GM18873 (cell line): ENCODE results near the gene SH2D3C.
A peak's percentile ranks its signal among the peaks of the same experiment; 100 is the strongest.

Source experiments
- ATAC-seq: cut with Tn5 transposase; IDR thresholded peaks from one replicate; pipeline ENCODE4 v1.9.1; 2021; ENCODE audit warnings: mild to moderate bottlenecking, moderate library complexity, moderate number of reproducible peaks; ENCODE audit not compliant: unreplicated experiment, low FRiP score

Gene SH2D3C, protein sequence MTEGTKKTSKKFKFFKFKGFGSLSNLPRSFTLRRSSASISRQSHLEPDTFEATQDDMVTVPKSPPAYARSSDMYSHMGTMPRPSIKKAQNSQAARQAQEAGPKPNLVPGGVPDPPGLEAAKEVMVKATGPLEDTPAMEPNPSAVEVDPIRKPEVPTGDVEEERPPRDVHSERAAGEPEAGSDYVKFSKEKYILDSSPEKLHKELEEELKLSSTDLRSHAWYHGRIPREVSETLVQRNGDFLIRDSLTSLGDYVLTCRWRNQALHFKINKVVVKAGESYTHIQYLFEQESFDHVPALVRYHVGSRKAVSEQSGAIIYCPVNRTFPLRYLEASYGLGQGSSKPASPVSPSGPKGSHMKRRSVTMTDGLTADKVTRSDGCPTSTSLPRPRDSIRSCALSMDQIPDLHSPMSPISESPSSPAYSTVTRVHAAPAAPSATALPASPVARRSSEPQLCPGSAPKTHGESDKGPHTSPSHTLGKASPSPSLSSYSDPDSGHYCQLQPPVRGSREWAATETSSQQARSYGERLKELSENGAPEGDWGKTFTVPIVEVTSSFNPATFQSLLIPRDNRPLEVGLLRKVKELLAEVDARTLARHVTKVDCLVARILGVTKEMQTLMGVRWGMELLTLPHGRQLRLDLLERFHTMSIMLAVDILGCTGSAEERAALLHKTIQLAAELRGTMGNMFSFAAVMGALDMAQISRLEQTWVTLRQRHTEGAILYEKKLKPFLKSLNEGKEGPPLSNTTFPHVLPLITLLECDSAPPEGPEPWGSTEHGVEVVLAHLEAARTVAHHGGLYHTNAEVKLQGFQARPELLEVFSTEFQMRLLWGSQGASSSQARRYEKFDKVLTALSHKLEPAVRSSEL

DNA sequence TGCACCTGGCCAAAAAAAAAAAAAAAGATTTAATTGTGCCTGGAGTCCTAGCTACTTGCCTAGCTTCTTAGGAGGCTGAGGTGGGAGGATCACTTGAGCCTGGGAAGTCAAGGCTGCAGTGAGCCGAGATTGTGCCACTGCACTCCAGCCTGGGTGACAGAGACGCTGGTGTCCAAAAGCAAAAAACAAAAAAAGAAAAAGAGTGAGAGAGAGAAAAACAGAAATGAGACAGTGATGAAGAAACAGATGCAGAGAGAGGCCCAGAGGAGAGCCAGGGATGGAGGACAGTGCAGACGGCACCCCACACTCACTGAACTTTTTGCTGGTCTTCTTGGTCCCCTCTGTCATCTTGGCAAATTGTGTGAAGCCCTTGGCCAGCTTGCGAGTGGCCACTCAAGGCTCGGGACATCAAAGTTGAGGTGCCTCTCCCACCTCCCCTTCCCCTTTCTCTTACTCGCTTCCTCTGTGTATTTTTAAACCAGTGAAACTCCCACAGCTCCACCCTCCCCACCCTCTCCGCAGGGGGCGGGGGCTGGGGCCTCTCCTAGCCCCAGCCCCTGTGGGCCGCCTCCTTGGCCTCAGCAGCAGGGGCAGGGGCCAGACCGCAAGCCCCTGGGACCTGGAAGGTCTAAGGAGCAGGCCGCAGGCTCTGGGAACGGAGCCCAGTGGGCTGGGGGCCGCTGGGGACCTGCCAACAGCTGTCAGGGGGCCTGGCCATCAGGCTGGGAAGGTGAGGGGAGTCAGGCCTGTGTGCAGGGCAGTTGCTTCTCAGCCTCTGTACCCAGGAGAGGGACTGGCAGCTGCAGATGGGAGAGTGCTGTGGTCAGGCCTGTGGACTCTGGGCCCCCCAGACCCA is at the start of gene SH2D3C:
SH2D3C (minus strand) TSS at position 387 of the 856 bp plus-strand sequence; CDS start at position 348, 39 bp downstream.
- peak; percentile 9 for ATAC-seq

DNA sequence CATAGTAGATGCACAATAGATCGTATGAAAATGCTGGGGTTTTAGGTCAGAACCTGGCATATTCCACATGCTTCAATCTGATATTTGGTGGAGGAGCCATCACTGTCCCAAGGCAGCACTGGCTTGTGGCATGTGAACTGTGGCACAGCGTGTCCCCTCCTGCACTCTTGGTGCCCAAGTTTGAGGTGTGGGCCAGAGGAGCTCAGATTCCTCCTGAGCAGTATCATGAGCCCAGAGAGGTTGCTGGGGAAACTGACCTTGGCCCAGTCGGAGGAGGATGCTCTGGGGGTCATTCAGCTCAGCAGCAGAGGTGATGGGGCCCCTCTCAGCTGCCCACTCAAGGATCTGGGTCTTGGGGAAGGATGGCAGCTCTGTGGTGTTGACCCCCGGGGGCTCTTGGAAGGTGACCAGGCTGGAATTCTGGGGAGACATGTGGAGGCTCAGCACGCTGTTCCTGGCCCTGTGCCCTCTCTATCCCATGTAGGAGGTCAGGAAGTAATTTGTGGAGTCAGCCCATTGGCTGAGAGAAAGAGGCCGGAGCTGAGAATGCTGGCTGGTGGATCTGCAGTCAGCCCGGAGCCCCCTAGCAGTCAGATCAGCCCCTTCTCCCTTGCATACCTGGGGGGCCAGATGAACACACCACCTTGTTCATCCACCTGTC is 47.9 kb upstream of the SH2D3C start:
- ATAC-seq, result no peak

DNA sequence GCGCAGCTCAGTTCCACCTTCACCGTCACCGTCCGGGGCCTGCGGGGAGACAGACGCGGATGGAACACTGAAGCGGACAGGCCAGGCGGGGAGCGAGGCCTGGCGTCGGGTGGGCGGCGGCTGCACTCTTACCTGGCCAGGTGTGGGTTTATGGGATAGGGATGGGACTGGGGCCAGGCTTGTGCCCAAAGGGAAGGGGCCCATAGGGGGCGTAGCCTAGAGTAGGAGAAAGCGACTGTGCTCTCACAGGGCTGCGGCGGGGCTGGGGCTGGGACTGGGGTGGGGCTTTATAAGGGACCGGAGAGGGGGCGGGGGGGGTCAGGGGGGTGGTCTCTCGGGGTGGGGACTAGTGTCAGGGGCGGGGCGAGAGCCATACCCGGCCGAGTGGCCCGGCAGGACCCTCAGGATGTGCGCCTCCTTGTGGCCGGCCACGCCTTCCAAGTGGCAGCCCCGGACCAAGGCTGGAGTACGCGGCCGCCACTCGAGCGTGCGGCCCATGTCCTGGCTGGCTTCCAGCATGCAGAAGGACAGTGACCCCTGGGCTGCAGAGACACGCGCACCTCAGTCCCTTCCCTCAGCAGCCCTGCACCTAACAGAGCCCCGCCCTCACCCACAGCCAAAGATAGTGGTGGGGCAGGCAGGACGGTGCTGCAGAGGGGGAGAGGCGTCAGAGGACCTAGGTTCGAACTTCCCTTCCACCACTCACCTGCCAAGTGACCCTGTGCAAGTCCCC is 47.0 kb upstream of the SH2D3C start:
- ATAC-seq, result no peak

DNA sequence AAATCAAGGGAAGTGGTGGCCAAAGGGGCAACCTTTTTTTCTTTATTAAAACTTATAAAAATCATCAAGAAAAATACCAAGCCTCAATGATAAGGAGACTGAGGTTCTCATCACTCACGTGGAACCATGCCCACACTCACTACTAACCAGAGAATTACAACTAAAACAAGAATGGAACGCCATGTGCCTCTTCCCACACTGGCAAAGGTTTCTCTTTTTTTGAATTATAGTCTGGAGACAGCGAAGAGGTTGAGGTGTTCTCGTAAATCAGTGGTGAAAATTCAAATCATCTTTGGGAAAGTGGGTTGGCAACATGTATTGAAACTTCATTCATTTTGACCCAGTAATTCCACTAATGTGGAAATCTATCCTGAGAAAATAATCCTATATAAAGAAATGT is 43.6 kb upstream of the SH2D3C start:
- no peak for ATAC-seq

DNA sequence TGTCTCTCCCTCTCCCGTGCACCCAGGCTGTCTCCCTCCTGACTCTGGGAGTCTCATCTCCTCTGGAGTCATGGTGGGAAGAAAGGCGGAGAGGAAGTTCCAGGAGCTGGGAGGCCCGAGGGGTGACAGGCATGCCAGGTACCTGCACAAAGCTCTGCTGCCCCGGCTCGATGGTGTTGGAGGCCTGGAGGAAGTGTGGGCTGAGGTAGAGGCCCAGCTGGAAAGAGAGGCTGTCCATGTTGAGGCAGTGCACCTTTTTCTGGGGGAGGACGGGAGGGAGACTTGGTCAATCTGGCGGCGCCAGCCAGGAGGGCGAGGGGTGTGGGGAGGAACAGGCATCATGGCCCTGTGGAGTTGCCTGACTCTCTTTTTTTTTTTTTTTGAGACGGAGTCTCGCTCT is 40.1 kb upstream of the SH2D3C start:
- ATAC-seq, result no peak

DNA sequence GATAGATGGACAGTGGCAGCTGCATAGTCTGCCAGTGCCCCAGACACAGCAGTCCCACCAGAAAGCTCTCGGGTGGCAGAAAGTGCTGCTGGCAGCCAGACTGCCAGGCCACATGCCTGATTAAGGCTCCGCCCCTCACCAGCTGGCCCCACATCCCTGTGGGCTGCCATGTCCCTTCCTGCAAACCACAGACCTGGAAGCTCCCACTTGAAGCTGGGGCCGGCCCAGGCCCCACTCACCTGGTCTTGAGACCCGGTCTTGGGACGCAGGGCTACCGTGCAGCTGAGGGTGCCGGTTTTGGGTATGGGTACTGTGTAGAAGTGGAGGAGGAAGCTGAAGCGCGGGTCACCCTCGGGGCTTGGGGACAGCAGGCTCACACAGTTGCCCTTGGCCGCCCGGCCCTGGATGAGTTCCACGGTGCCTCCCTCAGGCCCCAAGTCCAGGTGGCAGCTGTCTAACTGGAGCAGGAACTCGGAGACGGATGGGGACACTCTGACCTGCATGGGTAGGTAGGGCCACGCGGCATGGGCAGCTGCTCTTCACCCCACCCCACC is 39.5 kb upstream of the SH2D3C start:
- no peak for ATAC-seq

DNA sequence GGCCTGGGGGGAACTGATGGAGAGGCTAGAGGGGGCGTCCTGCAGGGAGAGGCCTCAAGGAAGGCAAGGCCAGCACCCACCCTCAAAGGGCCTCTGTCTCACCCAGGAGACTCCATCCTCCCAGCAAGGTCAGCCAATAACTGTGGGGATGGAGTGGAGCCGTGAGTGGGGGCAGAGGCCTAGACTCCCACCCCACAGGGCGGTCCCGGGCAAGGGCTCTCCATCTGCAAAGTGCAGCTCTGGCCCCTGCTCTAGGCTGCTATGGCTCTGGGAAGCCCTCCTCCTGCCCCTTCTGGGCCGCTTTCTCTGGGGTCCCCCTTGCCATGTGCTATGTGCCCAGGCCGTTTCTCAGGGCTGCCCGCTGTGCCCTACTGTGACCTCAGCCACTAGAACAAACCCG is 38.3 kb upstream of the SH2D3C start:
- no peak for ATAC-seq

DNA sequence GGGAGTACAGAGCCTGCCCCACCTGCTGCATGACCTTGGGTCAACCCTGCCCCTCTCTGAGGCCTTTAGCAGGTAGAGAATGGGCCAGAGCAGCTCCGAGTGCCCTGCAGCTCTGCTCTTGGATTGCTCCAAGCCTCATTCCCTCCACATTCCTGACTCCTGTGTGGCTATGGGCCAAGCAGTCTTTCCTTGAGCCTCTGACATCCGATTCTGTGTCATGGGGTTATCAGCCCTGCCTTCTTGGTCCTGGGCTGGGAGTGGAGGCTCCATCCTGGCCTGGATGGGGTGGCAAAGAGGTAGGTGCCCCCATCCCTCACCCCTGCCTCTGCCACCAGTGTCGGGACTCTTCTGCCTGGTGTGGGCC is 37.9 kb upstream of the SH2D3C start:
- ATAC-seq, result no peak

DNA sequence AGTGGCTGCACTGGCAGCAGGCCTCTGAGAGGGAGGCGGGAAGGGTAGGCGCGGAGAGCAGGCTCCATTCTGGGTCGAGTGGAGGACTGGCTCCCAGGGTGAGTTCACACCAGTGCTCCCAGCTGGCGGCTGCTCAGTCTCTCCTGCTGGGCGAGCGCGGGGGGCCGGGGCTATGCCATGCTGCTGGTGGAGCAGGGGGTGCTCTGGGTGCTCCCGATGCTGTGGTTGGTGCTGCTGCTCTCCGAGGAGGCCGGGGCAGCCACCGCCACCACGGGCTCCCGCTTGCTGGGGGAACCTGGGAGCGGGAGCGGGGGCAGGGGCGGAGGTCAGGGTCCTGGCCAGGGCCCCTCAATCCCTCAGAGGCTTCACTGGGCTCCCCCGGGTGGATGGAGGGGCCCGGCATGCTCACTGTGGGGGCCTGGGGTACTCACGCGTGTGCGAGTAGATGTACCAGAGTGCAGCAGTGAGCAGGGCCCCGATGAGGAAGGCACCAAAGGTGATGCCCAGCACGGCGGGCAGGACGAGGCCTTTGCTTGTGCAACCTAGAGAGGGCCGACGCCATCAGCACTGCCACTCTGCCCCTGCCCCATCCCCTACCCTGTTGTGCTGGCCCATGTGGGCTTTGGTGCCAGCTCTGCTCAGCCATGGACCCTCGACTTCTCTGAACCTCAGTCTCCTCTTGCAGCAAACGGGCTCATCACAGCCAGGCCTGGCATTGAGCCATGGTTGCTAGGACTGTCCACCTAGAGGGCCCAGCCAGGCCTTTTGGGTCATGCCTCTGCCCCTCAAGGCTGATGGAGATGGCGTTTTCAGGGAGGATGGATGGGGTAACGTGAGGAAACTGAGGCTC is 37.3 kb upstream of the SH2D3C start:
- ATAC-seq, result no peak

DNA sequence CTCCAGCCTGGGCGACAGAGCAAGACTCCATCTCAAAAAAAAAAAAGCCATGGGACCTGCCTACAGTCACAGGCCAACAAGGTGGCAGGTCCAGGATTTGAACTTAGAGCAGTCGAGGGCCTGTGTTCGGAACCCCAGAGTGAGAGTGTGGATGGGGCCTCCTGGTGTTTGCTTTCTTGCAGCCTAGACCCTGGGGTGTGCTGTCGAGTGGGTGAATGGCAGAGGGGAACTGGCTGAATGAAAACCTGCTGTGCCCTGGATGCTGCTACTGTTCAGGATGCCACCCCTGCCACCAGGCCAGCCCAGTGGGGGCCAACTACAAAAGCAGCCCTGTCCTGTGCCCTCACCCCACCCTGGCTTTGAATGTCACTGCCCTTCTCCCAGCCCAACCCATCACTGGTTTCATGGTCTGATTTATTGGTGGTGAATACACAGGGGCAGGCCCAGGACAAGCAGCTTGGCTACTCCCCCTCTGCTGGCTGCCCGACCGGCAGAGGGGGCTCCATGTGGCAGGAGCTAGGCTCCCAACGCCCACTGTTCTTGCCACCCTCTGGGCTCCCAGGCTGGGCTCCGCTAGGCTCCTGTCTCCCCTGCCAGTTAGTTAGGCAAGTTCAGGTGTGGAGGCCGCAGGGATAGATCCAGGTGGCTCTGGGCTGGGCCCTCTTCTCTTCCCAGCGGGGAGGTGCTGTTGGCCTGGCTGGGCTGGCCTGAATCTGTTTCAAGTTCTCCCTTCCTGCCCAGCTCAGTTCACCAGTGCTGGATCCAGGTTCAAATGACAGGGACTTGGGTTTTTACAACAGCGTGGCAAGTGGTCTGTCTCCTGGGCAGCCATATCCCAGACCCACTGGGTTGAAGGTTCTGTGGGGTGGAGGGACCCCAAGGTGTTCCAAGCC is 36.4 kb upstream of the SH2D3C start:
- ATAC-seq, result no peak

DNA sequence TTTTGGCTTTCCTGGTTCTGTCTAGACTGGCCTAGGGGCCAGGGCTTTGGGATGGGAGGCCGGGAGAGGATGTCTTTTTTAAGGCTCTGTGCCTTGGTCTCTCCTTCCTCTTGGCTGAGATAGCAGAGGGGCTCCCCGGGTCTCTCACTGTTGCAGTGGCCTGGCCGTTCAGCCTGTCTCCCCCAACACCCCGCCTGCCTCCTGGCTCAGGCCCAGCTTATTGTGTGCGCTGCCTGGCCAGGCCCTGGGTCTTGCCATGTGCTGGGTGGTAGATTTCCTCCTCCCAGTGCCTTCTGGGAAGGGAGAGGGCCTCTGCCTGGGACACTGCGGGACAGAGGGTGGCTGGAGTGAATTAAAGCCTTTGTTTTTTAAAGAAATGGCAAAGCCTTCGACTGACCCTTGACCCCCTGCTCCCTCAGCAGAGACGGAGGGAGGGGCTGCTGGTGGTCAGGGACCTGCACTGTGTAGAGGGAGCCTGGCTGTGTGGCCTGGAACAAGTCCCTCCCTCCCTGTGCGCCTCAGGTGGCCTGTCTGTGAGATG is 35.3 kb upstream of the SH2D3C start:
- no peak for ATAC-seq

DNA sequence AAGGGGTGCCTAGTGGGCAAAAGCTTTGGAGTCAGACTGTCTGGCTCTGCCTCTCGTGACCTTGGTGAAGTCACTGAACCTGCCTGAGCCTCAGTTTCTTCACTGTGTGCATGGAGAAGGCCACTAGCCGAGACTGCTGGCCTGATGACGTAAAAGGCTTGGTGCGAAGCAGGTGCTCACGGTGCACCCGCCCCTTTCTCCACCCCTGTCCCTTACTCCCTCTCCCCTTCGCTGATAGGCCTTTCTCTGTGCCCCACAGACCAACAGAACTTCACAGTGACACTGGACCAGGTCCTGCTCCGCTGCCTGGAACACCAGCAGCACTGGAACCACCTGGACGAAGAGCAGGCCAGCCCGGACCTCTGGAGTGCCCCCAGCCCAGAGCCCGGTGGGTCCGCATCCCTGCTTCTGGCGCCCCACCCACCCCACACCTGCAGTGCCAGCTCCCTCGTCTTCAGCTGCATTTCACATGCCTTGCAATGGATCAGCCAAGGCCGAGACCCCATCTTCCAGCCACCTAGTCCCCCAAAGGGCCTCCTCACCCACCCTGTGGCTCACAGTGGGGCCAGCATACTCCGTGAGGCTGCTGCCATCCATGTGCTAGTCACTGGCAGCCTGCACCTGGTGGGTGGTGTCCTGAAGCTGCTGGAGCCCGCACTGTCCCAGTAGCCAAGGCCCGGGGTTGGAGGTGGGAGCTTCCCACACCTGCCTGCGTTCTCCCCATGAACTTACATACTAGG is 34.6 kb upstream of the SH2D3C start:
- ATAC-seq, result no peak

DNA sequence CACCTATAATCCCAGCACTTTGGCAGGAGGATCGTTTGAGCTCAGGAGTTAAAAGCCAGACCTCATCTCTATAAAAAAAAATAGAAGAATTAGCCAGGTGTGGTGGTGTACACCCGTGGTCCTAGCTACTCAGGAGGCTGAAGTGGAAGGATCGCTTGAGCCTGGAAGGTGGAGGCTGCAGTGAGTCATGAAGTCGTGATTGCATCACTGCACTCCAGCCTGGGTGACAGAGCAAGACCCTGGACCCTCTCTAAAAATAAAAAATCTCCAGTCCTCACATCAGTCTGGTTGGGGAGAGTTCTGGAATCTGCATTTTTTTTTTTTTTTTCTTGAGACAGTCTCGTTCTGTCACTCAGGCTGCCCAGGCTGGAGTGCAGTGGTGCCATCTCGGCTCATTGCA is 33.5 kb upstream of the SH2D3C start:
- ATAC-seq, result no peak

DNA sequence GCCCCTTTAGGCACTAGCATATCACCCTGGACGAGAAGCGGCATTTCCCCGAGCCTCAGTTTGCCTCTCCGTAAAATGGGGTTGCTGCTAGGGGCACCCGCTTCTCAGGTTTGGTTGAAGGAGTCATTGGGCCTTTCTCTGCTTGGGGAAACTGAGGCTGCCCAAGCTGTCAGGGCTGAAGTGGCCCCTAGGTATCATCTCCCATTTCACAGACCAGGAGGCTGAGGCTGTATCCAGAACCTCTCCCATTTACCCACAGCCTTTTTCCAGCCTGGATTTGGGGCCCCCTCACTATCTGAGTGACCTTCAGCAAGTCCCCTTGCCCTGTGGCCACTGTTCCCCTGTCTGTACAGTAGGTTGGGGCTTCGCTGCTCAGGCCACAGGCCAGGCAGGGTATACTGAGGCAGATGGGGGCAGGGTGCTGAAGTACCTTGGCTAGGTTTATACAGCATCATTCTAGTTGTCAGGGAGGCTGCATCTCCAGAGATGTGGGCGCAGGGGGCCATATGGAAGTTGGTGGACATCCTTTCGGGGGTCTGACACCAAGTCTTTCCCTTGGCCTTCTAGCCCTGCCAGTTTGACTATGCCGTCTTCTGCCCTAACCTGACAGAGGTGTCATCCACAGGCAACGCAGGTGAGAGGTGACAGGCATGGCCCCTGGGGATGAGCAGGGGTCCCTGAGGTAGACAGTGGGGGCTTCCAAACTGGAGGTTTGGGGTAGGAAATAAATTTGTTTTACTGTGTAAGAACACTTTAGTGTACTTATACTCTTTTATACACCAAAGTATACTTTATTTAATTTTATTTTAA is 32.1 kb upstream of the SH2D3C start:
- ATAC-seq, result no peak

DNA sequence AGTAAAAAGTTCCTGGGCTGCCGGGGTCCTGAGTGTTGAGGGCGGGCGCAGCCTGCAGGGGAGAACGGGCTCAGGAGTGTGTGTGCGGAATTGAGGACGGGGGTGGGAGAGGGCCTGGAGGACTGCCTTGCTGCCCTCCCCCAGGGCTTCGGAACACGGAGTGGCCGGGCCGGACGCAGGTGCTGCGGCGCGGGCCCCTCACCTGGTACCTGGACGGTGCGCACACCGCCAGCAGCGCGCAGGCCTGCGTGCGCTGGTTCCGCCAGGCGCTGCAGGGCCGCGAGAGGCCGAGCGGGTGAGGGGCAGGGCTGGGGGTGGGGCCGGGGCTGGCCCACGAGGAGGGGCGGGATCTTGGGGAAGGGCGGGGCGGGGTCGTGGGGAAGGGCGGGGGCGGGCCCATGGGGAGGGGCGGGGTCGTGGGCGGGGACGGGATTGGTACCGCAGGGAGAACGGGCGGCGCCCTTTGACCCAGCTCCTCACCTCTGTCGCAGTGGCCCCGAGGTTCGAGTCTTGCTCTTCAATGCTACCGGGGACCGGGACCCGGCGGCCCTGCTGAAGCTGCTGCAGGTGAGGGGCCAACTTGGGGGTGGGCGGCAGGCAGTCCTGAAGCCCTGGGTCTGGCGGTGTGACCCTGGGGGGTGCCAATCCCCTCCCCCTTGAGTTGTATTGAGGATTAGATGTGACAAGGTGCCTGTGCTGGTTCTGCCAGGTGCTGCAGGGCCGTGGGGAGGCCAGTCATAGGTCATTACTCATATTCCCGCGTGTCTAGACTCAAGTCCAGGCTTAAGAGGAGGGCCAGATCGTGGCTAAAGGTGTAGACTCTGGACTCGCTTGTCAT is 31.3 kb upstream of the SH2D3C start:
- ATAC-seq, result no peak
